Breast epithelium (tissue), 4 donors: ENCODE data around the gene HPSE. TPM values are rescaled to one million over a fixed set of nuclear protein-coding genes. Genes with fewer than 3 reads are reported as not detected.

Experiments used
- DNase-seq, 2 donors: peaks; one replicate each; pipeline ENCODE4 v3.0.0-alpha.2; 2019; ENCODE audit warnings: low spot score in 2 of 2
- H3K27ac ChIP-seq, 2 donors: fragments of 200-600 bp; sonication (generic) in 1 of 2; one replicate each; pipeline ENCODE4 v1.5.1; 2016 to 2019; ENCODE audit warnings: mild to moderate bottlenecking in 1 of 2
- H3K27me3 ChIP-seq, 2 donors: fragments of 200-600 bp; sonication (generic) in 1 of 2; one replicate each; pipeline versions ENCODE4 v1.5.1 to v1.6.0; 2017 to 2019; ENCODE audit warnings: control low read depth in 1 of 2, mild to moderate bottlenecking in 1 of 2
- H3K36me3 ChIP-seq: fragments of 200-600 bp; one replicate; pipeline ENCODE4 v1.5.1; 2019
- H3K4me1 ChIP-seq, 2 donors: fragments of 200-600 bp; sonication (generic); one replicate each; pipeline ENCODE4 v1.5.1; 2016 to 2019; ENCODE audit warnings: control low read depth in 1 of 2
- H3K4me3 ChIP-seq, 3 donors: fragments of 200-600 bp; sonication (generic); 1 replicate in 2 of 3; 2 replicates in 1 of 3; pipeline ENCODE4 v1.5.1; 2016 to 2019; ENCODE audit warnings: mild to moderate bottlenecking in 3 of 3, moderate library complexity in 2 of 3
- H3K9me3 ChIP-seq, 2 donors: fragments of 200-600 bp; sonication (generic) in 1 of 2; one replicate each; pipeline ENCODE4 v1.5.1; 2016 to 2019; ENCODE audit warnings: control low read depth in 1 of 2
- CTCF ChIP-seq, 3 donors: fragments of 450-650 bp; IDR thresholded peaks; one replicate each; pipeline ENCODE4 v1.5.1; 2016 to 2017; ENCODE audit warnings: antibody characterized with exemption in 3 of 3, mild to moderate bottlenecking in 3 of 3, moderate library complexity in 3 of 3
- POLR2A ChIP-seq: fragments of 450-650 bp; IDR thresholded peaks from one replicate; pipeline ENCODE4 v1.6.1; 2016; ENCODE audit warnings: antibody characterized with exemption, mild to moderate bottlenecking, moderate library complexity
- POLR2AphosphoS5 ChIP-seq, 3 donors: sonication (generic); formaldehyde crosslinking; IDR thresholded peaks; one replicate each; pipeline ENCODE4 v1.6.1; 2017; ENCODE audit warnings: antibody characterized with exemption in 3 of 3
- intact Hi-C: fragments of 100-400 bp; cut with DNase I; formaldehyde crosslinking; loops from one replicate; pipeline ENCODE4 v1.15.1; 2023; ENCODE audit warnings: low total_unique reads
- total RNA-seq, 3 donors: library from RNA; depleted of rRNA; stranded (reverse); fragments of >200 nt; gene quantifications; one replicate each; pipeline ENCODE4 v1.1.0, GENCODE V29; 2016

Gene HPSE
- total RNA-seq, 3 donors from 2014 or later, result 1.3 to 3.8 (median 1.6) TPM

GRCh38 chr4:83362492-83363329 lies 28.1 kb upstream of the HPSE start:
- Histone ChIP-seq H3K36me3 (no peaks in the 10 kb centered on the region), H3K4me3 (no peak overlapping the region), H3K27me3 (no peaks in the 10 kb centered on the region), H3K9me3 (no peaks in the 10 kb centered on the region), H3K27ac (no peak overlapping the region), H3K4me1 (no peaks in the 10 kb centered on the region)
- intact Hi-C loops, result no loop called here
- TF ChIP-seq POLR2A, result no peak
- TF ChIP-seq POLR2AphosphoS5 (IDR thresholded peaks at IDR 0.05), result no peak
- peak in 1 of 3 donors; percentile 18 for TF ChIP-seq CTCF (IDR thresholded peaks at IDR 0.05)
- DNase-seq, result no peak

- Histone ChIP-seq H3K27ac (no peak overlapping the region), H3K4me3 (no peak overlapping the region), H3K36me3 (no peaks in the 10 kb centered on the region), H3K27me3 (no peaks in the 10 kb centered on the region), H3K4me1 (no peaks in the 10 kb centered on the region), H3K9me3 (no peaks in the 10 kb centered on the region)
- TF ChIP-seq POLR2AphosphoS5 (IDR thresholded peaks at IDR 0.05) (no peak), CTCF (IDR thresholded peaks at IDR 0.05) (no peak), POLR2A (no peak)
- no peak for DNase-seq
- intact Hi-C loops, result no loop called here
Observed at GRCh38 chr4:83361416-83362103, 26.9 kb upstream of the HPSE start.

- no peak overlapping the region for H3K4me3 ChIP-seq
- H3K27me3 ChIP-seq, result no peaks in the 10 kb centered on the region
- TF ChIP-seq POLR2AphosphoS5 (IDR thresholded peaks at IDR 0.05) (no peak), POLR2A (no peak), CTCF (IDR thresholded peaks at IDR 0.05) (no peak)
- no peaks in the 10 kb centered on the region for H3K36me3 ChIP-seq
- no peaks in the 10 kb centered on the region for H3K4me1 ChIP-seq
- no peak overlapping the region for H3K27ac ChIP-seq
- DNase-seq, result no peak
- intact Hi-C loops, result no loop called here
- H3K9me3 ChIP-seq, result no peaks in the 10 kb centered on the region
Observed at GRCh38 chr4:83360018-83360417, 25.4 kb upstream of the HPSE start.

GRCh38 chr4:83358410-83358809 lies 23.8 kb upstream of the HPSE start:
- intact Hi-C loops, result no loop called here
- H3K27ac ChIP-seq, result no peak overlapping the region
- no peaks in the 10 kb centered on the region for H3K27me3 ChIP-seq

More at GRCh38 chr4:83358410-83358809, 23.8 kb upstream of the HPSE start:
- no peak for DNase-seq
- H3K9me3 ChIP-seq, result peaks cover 0 to 6% of the 10 kb centered on the region in 2 donors
- TF ChIP-seq POLR2A (no peak), CTCF (IDR thresholded peaks at IDR 0.05) (no peak), POLR2AphosphoS5 (IDR thresholded peaks at IDR 0.05) (no peak)
- no peaks in the 10 kb centered on the region for H3K36me3 ChIP-seq
- H3K4me1 ChIP-seq, result no peaks in the 10 kb centered on the region
- H3K4me3 ChIP-seq, result no peak overlapping the region
